ENCODE results near the gene GLT8D1.
A peak's percentile ranks its signal among the peaks of the same experiment; 100 is the strongest.
"Not testable (repeated sequence)": the region's sequence is repeated elsewhere in the genome, so short reads cannot be mapped to it uniquely, and the experiment has no call there.

Gene GLT8D1

GRCh38 chr3:52679811-52680210 is 25.8 kb downstream of the GLT8D1 start:
- DNase-seq (ENCODE audit: low read depth) = no peak

- no peak for DNase-seq (ENCODE audit: low read depth)
Observed at GRCh38 chr3:52679199-52679538, 26.4 kb downstream of the GLT8D1 start.

- no peak for DNase-seq (ENCODE audit: low read depth)
Observed at GRCh38 chr3:52678265-52679198, 27.1 kb downstream of the GLT8D1 start.

- DNase-seq (ENCODE audit: low read depth) = not testable (repeated sequence)
Observed at GRCh38 chr3:52676201-52676600, 29.4 kb downstream of the GLT8D1 start.

GRCh38 chr3:52671676-52672075 is 33.9 kb downstream of the GLT8D1 start:
- DNase-seq (ENCODE audit: low read depth) = peak; percentile 12

- DNase-seq (ENCODE audit: low read depth) = peak; percentile 100
Observed at GRCh38 chr3:52670621-52671521, 34.7 kb downstream of the GLT8D1 start.

GRCh38 chr3:52663098-52663497 is 42.5 kb downstream of the GLT8D1 start:
- no peak for DNase-seq (ENCODE audit: low read depth)

- no peak for DNase-seq (ENCODE audit: low read depth)
Observed at GRCh38 chr3:52660046-52660445, 45.5 kb downstream of the GLT8D1 start.

GRCh38 chr3:52655895-52656294 is 49.7 kb downstream of the GLT8D1 start:
- DNase-seq (ENCODE audit: low read depth) = no peak

- no peak for DNase-seq (ENCODE audit: low read depth)
Observed at GRCh38 chr3:52651592-52651991, 54.0 kb downstream of the GLT8D1 start.

GRCh38 chr3:52650439-52650838 is 55.2 kb downstream of the GLT8D1 start:
- peak; percentile 35 for DNase-seq (ENCODE audit: low read depth)

- DNase-seq (ENCODE audit: low read depth) = peak; percentile 57
Observed at GRCh38 chr3:52649461-52650210, 56.0 kb downstream of the GLT8D1 start.

- no peak for DNase-seq (ENCODE audit: low read depth)
Observed at GRCh38 chr3:52645549-52645948, 60.0 kb downstream of the GLT8D1 start.

Measured in EH (cell line).